ENCODE measurements around the gene TBXA2R.

DNA sequence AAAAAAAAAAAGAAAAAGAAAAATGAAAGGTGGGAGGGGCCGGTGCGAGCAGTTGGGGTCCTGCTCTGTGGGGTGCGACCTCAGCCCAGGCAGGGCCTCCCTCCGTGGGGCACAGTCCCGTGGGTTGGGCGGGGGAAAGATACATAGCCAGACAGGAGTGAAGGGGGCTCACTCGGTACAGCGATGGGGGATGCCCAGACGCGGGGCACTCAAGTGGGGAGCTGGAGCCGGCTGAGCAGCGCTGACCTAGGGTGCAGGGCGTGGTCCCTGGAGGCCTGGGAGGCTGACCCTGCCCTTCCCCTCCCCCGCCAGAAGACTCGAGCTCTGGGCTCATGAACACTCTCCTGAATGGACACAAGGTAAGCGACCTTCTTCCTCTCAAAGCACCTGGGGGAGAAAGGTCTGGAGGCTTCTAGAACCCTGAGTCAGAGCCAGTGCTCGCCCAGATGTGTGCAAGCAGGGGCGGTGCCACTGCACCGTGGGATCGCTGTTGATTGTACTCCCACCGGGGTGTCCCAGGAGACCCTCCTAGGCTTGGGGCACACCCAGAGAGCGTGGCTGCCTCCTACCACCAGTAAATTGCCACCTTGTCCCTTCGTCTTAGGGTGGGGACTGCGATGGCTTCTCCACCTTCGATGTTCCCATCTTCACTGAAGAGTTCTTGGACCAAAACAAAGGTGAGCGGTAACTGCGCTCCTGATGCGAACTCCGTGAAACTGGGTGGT lies 30.6 kb downstream of the TBXA2R start:
- TF ChIP-seq, protein P1, sequence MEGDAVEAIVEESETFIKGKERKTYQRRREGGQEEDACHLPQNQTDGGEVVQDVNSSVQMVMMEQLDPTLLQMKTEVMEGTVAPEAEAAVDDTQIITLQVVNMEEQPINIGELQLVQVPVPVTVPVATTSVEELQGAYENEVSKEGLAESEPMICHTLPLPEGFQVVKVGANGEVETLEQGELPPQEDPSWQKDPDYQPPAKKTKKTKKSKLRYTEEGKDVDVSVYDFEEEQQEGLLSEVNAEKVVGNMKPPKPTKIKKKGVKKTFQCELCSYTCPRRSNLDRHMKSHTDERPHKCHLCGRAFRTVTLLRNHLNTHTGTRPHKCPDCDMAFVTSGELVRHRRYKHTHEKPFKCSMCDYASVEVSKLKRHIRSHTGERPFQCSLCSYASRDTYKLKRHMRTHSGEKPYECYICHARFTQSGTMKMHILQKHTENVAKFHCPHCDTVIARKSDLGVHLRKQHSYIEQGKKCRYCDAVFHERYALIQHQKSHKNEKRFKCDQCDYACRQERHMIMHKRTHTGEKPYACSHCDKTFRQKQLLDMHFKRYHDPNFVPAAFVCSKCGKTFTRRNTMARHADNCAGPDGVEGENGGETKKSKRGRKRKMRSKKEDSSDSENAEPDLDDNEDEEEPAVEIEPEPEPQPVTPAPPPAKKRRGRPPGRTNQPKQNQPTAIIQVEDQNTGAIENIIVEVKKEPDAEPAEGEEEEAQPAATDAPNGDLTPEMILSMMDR (IDR thresholded peaks at IDR 0.05; ENCODE audit: insufficient read depth, low read depth, low read length): no peak
- TF ChIP-seq EZH2 (IDR thresholded peaks at IDR 0.05; ENCODE audit: insufficient read depth, low read length): no peak

Data from astrocyte (in vitro differentiated cells and primary cell).